Measurements from ENCODE around the gene ZC3H7B.
A peak's percentile ranks its signal among the peaks of the same experiment; 100 is the strongest.

The ZC3H7B gene

DNA sequence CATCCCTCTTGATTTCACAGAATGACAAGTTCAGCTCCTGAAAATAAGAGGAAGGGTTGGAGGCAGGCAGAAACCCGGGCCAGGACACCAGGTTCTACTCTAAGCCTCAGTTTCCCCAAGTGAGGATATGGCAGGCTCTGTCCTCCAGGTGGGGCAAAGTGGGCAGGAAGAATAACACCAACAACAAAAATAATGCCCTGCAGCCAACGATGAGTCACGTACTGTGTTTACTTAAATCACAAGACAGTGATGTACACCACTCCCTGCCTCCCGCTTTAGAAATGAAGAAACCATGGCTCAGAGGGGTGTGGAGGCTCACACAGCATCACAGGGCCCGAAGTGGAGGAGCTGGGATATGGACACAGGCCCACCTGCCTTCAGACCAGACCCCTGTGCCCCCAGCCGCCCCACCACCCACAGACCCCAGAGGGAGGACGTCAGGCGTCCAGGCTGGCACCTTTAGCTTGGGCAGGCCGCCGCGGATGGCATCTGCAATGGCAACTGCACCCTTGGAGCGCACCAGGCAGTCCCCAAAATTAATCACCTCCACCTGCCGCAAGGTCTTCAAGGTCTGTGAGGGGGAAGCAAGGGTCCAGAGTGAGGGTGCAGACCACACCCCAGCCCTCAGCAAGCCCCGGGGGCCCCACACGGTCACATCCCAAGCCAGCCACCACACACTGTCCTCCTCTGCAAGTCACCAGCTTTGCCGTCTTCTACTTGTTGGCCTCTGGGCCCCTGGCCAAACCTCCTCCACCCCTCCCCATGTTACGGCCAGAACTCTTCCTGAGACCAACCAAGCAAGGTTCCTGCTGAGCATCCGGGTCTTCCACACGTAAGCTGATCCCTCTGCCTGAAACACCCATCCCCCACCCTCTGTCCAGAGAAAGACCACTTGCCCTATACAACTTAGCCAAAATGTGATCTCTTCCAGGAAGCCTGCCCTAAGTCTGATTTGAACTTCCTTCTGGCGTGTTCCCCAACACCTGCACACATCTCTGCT, 44.8 kb upstream of the ZC3H7B start:
- no peak for TF ChIP-seq TAF1 (IDR thresholded peaks at IDR 0.05; ENCODE audit: borderline replicate concordance, insufficient read depth, low read length)
- TF ChIP-seq, protein P1, sequence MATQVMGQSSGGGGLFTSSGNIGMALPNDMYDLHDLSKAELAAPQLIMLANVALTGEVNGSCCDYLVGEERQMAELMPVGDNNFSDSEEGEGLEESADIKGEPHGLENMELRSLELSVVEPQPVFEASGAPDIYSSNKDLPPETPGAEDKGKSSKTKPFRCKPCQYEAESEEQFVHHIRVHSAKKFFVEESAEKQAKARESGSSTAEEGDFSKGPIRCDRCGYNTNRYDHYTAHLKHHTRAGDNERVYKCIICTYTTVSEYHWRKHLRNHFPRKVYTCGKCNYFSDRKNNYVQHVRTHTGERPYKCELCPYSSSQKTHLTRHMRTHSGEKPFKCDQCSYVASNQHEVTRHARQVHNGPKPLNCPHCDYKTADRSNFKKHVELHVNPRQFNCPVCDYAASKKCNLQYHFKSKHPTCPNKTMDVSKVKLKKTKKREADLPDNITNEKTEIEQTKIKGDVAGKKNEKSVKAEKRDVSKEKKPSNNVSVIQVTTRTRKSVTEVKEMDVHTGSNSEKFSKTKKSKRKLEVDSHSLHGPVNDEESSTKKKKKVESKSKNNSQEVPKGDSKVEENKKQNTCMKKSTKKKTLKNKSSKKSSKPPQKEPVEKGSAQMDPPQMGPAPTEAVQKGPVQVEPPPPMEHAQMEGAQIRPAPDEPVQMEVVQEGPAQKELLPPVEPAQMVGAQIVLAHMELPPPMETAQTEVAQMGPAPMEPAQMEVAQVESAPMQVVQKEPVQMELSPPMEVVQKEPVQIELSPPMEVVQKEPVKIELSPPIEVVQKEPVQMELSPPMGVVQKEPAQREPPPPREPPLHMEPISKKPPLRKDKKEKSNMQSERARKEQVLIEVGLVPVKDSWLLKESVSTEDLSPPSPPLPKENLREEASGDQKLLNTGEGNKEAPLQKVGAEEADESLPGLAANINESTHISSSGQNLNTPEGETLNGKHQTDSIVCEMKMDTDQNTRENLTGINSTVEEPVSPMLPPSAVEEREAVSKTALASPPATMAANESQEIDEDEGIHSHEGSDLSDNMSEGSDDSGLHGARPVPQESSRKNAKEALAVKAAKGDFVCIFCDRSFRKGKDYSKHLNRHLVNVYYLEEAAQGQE (IDR thresholded peaks at IDR 0.05; ENCODE audit: insufficient read depth in 1 of 2, low read depth in 2 of 2, low read length in 2 of 2), result peak in 1 of 2 experiments; percentile 49; a peak in 1 of 4 replicates
- 0 out of 2 replicates have a peak, but pooled peaks have one; percentile 33 for TF ChIP-seq SIN3A (IDR thresholded peaks at IDR 0.05; ENCODE audit: borderline replicate concordance, insufficient read depth, low read length)
- peak; percentile 27; the same call in 1 of the 2 replicates for TF ChIP-seq POLR2AphosphoS5 (IDR thresholded peaks at IDR 0.05; ENCODE audit: low read depth, low read length)
- no peak for TF ChIP-seq FOXP2 (optimal IDR thresholded peaks at IDR 0.05; ENCODE audit: borderline replicate concordance, extremely low read depth, extremely low read length, insufficient read depth)

DNA sequence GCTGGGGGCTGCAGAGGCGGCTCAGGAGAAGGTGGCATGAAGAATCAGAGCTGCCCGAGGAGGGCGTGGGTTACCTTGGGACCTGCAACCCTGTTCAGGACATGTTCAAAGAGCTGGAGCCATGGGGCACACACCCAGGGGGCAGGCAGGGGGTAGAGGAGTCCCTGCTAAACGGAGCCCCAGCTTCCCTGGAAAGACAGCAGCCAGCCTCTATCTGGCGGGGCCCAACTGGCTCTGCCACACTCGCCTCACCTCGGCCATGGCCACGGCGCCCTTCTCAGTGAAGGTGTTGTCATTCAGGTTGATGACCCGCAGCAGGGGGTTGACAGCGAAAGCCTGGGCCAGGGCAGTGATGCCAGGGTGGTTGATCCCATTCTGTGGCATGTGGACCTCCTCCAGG, 43.6 kb upstream of the ZC3H7B start:
- TF ChIP-seq SIN3A (IDR thresholded peaks at IDR 0.05; ENCODE audit: borderline replicate concordance, insufficient read depth, low read length) (no peak), TAF1 (IDR thresholded peaks at IDR 0.05; ENCODE audit: borderline replicate concordance, insufficient read depth, low read length) (no peak), FOXP2 (optimal IDR thresholded peaks at IDR 0.05; ENCODE audit: borderline replicate concordance, extremely low read depth, extremely low read length, insufficient read depth) (no peak), POLR2AphosphoS5 (IDR thresholded peaks at IDR 0.05; ENCODE audit: low read depth, low read length) (no peak)
- TF ChIP-seq, protein P1 (IDR thresholded peaks at IDR 0.05; ENCODE audit: insufficient read depth in 1 of 2, low read depth in 2 of 2, low read length in 2 of 2), result no peak

DNA sequence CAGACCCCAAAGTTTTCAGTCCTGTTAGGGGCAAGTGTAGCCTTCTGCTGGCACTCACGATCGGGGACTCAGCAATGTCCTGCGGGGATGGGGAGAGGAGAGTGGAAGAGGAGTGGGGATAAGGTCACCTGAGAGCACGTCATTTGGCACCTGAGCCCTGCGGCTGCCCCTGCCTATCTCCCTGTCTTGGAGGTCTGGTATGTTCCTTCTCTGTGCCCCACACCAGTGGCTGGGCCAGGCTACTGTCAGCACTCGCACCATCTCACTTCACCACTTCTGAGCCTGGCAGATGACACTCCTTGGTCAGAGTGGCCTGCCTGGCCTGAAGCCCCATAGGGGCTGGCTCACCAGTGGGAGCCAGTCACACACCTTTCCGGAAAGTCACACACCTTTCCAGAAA, 40.5 kb upstream of the ZC3H7B start:
- TF ChIP-seq FOXP2 (optimal IDR thresholded peaks at IDR 0.05; ENCODE audit: borderline replicate concordance, extremely low read depth, extremely low read length, insufficient read depth), result no peak
- no peak for TF ChIP-seq TAF1 (IDR thresholded peaks at IDR 0.05; ENCODE audit: borderline replicate concordance, insufficient read depth, low read length)
- no peak for TF ChIP-seq POLR2AphosphoS5 (IDR thresholded peaks at IDR 0.05; ENCODE audit: low read depth, low read length)
- TF ChIP-seq, protein P1 (IDR thresholded peaks at IDR 0.05; ENCODE audit: insufficient read depth in 1 of 2, low read depth in 2 of 2, low read length in 2 of 2), result no peak
- no peak for TF ChIP-seq SIN3A (IDR thresholded peaks at IDR 0.05; ENCODE audit: borderline replicate concordance, insufficient read depth, low read length)

DNA sequence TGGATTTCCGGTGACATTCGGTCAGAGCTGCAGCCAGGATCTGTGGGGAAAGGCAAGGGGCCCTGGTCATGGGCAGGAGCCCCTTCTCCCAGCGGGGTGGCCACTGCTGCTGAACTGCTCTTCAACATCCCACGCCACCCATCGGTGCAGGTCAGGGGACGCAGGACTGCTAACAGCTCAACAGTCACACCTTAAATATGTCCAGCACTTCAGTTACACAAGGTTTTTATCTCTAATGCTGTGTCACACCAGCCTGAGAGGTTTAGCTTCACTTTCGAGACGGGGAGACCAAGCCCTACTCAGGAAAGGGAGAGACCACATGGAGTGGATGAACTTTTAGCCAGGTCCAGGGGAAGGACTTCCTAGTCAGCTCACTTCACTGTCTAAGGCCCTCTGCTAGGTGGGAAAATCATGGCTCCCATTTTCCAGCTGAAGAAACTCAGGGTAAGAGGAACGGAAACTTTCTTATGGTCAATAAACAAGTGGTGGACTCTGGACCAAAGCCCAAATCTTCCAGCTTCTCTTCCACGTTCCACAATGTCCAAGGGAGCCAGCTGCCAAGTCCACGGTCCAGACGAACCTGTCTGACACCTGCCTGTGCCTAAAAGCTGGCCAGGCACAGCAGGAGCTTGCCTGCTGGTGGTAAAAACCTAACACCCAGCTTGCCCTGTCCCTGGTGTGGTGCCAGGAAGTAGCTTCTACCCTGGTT, 39.6 kb upstream of the ZC3H7B start:
- TF ChIP-seq POLR2AphosphoS5 (IDR thresholded peaks at IDR 0.05; ENCODE audit: low read depth, low read length), result no peak
- no peak for TF ChIP-seq SIN3A (IDR thresholded peaks at IDR 0.05; ENCODE audit: borderline replicate concordance, insufficient read depth, low read length)
- no peak for TF ChIP-seq TAF1 (IDR thresholded peaks at IDR 0.05; ENCODE audit: borderline replicate concordance, insufficient read depth, low read length)
- no peak for TF ChIP-seq FOXP2 (optimal IDR thresholded peaks at IDR 0.05; ENCODE audit: borderline replicate concordance, extremely low read depth, extremely low read length, insufficient read depth)
- TF ChIP-seq, protein P1 (IDR thresholded peaks at IDR 0.05; ENCODE audit: insufficient read depth in 1 of 2, low read depth in 2 of 2, low read length in 2 of 2), result no peak

Data from PFSK-1 (cell line).